CD1c-positive myeloid dendritic cell (primary cell): ENCODE measurements around the gene SERPINA9.
"Not testable (repeated sequence)": the region's sequence is repeated elsewhere in the genome, so short reads cannot be mapped to it uniquely, and the experiment has no call there.

Experiments used
- DNase-seq: peaks from one replicate; pipeline ENCODE4 v3.0.0-alpha.2; 2016; ENCODE audit errors: extremely low spot score

Gene SERPINA9

GRCh38 chr14:94485944-94486841, 10.2 kb upstream of the SERPINA9 start:
- DNase-seq, result peak; percentile 51

GRCh38 chr14:94484481-94484880, 8.5 kb upstream of the SERPINA9 start:
- DNase-seq, result no peak

GRCh38 chr14:94483729-94484275, 7.8 kb upstream of the SERPINA9 start:
- DNase-seq, result no peak

- no peak for DNase-seq
These were observed 7.1 kb upstream of the SERPINA9 start for GRCh38 chr14:94483071-94483451.

- DNase-seq, result not testable (repeated sequence)
These were observed 6.4 kb upstream of the SERPINA9 start for GRCh38 chr14:94482132-94483070.

GRCh38 chr14:94481468-94482131, 5.6 kb upstream of the SERPINA9 start:
- DNase-seq, result peak; percentile 51

- DNase-seq, result no peak
These were observed 4.8 kb upstream of the SERPINA9 start for GRCh38 chr14:94480809-94481208.

- DNase-seq, result no peak
These were observed 2.4 kb upstream of the SERPINA9 start for GRCh38 chr14:94478420-94478819.

GRCh38 chr14:94474581-94475031, 1.4 kb downstream of the SERPINA9 start:
- DNase-seq, result no peak

GRCh38 chr14:94473666-94474410, 2.2 kb downstream of the SERPINA9 start:
- DNase-seq, result peak; percentile 24

GRCh38 chr14:94472842-94473241, 3.2 kb downstream of the SERPINA9 start:
- no peak for DNase-seq

GRCh38 chr14:94471045-94471444, 5.0 kb downstream of the SERPINA9 start:
- no peak for DNase-seq

GRCh38 chr14:94470311-94470710, 5.7 kb downstream of the SERPINA9 start:
- DNase-seq, result no peak

GRCh38 chr14:94469261-94469660, 6.7 kb downstream of the SERPINA9 start:
- DNase-seq, result no peak

GRCh38 chr14:94467728-94468520, 8.1 kb downstream of the SERPINA9 start:
- no peak for DNase-seq

- no peak for DNase-seq
These were observed 9.2 kb downstream of the SERPINA9 start for GRCh38 chr14:94466706-94467370.

- DNase-seq, result no peak
These were observed 11.0 kb downstream of the SERPINA9 start for GRCh38 chr14:94465042-94465441.

GRCh38 chr14:94464290-94464689, 11.7 kb downstream of the SERPINA9 start:
- DNase-seq, result no peak

- no peak for DNase-seq
These were observed 13.0 kb downstream of the SERPINA9 start for GRCh38 chr14:94462763-94463572.
